ENCODE measurements around the gene PRKAR2B.

DNA sequence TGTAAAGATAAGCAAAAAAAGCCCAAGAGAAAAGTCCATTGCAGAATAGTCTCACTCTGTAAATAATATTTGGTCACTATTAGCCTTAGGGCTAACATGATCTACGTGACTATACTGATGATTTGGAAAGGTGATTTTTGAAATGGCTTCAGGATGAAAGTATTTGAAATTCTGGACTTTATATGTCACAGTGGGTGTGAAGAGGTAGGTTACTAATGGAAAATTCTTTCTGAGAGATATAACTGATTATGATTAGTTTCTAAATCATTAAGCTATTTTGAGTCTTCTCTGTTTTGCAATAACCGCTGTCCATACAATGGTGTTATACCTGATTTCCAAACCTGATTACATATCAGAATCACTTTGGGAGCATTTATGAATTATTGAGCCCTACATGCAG, 104.2 kb downstream of the PRKAR2B start:
- TF ChIP-seq CTCF (IDR thresholded peaks at IDR 0.05; ENCODE audit: poor library complexity) = no peak
- no peak for TF ChIP-seq EZH2 (IDR thresholded peaks at IDR 0.05; ENCODE audit: borderline replicate concordance)

All from hepatocyte (in vitro differentiated cells).